ENCODE results near the gene PRM2. TPM values are rescaled to one million over a fixed set of nuclear protein-coding genes. Genes with fewer than 3 reads are reported as not detected.
A peak's percentile ranks its signal among the peaks of the same experiment; 100 is the strongest.
"Not testable (repeated sequence)": the region's sequence is repeated elsewhere in the genome, so short reads cannot be mapped to it uniquely, and the experiment has no call there.

The PRM2 gene
- polyA plus RNA-seq, 3 donors, result not detected

DNA sequence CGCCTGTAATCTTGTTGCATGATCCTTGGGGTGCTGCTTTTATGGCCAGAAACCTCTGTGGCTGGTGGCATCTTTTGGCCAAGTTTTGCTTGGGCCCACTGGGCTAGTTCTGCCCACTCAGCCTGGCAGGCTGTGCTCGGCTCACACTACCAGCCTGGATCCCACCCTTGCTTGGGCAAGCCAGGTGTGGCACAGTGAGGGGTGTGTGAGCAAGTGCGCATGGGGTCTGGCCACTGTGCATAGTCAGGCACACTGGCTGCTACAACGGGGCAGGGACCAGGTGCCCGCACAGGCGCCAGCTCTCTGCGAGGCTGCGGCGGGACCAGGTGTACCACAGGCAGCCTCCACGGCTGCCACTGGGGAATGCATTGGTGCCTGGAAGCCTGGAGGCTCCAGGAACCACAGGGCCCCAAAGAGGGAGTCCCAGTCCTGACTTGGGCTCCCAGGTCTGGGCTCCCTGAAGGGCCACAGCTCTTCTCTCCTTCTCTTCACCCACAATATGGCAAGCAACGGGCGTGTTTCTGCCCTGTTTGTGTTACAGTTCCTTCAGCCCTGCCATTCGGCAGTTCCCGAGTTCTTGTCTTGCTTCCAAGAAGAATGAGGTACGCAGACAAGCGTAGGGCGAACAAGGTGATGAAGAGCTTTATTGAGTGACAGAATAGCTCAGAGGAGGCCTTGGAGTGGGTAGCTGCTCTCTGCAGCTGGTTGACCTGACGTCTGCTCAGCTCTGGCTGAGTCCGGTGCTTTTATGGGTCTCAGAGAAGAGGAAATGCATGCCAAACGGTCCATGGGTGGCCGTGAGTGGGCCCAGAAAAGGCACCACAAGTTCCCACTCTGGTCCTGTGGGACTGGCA lies 31.6 kb upstream of the PRM2 start:
- DNase-seq (ENCODE audit: low read depth in 3 of 3, low spot score in 2 of 3), result no peak

DNA sequence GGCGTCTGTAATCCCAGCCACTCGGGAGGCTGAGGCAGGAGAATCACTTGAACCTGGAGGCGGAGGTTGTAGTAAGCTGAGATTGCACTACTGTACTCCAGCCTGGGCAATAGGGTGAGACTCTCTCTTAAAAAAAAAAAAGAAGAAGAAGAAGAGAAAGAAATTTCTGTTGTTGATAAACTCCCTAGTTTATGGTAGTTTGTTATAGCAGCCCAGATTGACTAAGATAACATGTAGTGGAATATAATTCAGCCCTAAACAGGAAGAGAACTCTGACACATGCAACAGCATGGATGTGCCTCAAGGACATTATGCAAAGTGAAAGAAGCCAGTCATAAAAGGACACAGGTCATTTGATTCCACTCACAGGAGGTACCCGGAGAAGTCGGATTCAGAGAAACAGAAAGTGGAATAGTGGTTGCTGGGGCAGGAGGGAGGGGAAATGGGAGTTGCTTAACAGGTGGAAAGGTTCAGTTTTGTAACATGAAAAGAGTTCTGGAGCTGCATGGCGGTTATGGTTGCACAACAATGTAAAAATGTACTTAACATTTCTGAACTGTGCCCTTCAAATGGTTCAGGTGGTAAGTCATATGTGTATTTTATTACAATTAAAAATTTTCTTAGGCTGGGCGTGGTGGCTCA lies 30.8 kb upstream of the PRM2 start:
- no peak for DNase-seq (ENCODE audit: low read depth in 3 of 3, low spot score in 2 of 3)

DNA sequence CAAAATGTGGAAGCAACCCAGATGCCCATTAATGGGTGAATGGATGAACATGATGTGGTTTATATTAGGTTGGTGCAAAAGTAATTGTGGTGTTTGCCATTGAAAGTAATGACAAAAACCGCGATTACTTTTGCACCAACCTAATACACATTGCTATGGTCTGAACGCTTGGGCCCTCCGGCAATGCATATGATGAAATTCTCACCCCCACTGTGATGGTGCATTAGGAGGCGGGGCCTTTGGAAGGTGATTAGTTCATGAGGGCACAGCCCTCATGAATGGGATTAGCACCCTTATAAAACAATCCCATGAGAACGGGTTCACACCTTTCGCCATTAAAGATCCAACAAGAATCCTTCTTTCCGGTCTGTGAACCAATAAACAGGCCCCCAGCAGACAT lies 30.1 kb upstream of the PRM2 start:
- no peak for DNase-seq (ENCODE audit: low read depth in 3 of 3, low spot score in 2 of 3)

DNA sequence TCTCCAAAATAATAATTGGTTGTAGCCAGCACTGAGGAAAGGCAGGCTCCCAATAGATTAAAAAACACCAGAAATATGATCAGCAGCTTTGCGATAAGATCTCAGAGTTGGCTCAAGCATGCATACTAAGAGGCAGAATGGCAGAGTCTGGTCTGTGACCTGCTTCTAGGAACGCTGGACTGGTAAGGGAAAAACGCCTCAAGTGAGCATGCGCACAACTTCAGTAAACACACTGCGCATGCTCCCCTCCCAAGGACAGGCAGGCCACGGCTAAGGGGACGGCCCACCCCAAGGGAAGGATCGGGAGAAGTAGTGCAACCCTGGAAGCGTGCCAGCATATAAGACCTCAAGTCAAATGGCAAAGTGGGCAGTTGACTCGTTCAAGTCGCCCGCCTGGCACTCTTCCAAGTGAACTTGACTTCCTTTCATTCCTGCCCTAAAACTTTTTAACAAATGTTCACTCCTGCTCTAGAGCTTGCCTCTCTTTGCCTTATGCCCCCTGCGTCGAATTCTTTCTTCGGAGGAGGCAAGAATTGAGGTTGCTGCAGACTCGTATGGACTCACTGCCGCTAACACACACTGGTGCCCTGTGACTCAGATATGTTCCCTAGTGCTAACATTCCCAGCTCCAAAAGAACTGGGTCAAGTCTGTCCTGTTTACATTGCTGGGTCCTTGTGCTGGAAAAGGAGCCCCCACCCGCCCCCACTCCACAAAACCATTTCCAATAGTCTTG lies 27.3 kb upstream of the PRM2 start:
- DNase-seq (ENCODE audit: low read depth in 3 of 3, low spot score in 2 of 3), result no peak

DNA sequence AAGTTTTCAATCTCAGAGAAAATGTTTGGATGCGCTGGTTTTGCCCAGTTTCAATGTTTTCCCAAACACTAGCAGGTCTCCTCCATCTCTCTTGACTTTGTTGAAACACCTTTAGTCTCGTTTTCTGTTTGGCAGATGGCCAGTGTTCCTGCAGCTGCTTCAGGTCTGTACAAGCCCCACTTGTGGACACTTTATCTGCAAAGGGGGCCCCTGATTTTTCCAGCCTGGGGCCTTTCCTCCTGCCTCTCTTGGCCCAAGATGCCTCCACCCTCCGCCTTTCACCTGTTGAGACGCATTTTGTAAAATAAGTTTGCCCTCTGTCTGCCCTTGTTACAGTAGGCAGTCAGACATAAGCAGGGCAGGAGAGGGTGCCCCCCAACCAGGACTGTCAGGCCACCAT lies 26.7 kb upstream of the PRM2 start:
- DNase-seq (ENCODE audit: low read depth in 3 of 3, low spot score in 2 of 3), result no peak

DNA sequence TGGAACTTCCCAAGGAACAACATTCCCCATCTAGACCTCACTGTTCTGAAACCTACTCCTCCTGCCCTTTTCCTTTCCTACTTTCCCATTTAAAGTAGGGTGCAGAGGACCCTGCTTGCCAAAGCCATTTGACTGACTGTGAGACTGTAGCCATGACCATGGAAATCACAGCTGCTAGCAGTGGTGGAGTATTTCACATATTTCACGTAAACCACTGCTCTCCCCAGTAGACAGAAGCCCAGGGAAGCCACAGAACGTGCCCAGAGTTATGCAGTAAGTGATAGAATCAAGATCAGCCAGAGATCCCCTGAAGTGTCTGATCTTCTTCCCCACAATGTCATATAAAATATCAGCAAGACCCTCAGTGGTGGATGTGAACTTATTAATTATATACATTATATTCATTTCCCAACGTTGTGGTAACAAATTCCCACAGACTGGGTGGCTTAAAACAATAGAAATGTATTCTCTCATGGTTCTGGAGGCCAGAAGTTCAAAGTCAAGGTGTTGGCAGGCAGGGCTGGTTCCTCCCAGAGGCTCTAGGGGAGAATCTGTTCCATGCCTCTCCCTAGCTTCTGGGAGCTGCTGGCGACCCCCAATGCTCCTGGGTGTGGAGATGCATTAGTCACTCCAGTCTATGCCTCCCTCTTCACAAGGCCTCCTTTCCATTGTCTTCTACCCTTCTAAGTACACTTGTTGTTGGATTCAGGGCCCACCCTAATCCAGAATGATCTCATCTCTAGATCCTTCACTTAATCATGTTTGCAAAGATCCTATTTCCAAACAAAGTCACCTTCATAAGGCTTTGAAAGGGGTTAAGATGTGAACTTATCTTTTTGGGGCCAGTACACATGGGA lies 25.6 kb upstream of the PRM2 start:
- DNase-seq (ENCODE audit: low read depth in 3 of 3, low spot score in 2 of 3), result no peak

DNA sequence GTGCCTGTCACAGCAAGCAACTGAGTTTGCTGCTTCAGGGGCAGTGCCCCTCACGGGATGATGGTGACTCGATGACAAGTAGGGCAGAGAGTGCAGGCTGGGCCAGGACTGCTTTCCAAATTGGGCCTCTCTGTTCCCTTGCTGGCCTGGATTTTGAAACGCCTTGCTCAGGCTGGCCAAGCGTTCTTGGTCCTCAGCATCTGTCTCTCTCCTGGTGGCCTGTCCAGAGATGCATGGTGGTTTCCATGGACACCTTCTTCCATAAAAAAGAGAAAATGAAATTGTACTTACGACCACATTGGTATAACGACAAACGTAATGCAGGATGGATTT lies 24.2 kb upstream of the PRM2 start:
- no peak for DNase-seq (ENCODE audit: low read depth in 3 of 3, low spot score in 2 of 3)

DNA sequence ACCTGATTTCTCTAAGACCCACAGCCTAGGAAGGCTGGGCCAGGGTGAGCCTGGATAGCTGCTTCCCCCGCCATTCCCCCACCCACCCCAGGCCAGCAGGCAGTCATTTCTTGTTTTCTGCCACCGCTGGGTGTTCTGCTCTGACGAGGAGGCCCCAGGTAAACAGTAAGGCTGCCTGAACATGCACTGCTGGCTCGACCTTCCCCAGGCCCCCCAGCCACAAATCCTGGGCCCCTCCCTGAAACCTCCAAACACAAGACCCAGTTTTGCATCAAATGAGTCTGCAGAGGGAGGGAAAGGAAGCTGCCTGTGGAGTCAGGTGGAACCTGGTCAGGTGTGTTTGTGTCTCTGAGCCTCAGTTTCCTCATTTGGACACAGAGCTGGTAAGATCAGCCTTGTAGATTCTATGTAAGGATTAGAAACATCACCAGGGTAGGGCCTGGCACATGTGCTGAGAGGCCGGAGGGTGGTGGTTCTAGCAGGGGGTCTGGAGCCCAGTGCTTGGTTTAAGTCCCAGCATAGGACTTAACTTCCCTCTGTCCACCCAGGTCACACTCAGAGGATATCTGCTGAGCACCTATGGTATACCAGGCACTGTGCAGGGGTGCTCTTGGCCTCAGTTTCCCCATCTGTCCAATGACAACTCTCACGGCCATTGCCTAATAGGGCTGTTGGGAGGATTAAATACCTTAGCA lies 23.7 kb upstream of the PRM2 start:
- no peak for DNase-seq (ENCODE audit: low read depth in 3 of 3, low spot score in 2 of 3)

DNA sequence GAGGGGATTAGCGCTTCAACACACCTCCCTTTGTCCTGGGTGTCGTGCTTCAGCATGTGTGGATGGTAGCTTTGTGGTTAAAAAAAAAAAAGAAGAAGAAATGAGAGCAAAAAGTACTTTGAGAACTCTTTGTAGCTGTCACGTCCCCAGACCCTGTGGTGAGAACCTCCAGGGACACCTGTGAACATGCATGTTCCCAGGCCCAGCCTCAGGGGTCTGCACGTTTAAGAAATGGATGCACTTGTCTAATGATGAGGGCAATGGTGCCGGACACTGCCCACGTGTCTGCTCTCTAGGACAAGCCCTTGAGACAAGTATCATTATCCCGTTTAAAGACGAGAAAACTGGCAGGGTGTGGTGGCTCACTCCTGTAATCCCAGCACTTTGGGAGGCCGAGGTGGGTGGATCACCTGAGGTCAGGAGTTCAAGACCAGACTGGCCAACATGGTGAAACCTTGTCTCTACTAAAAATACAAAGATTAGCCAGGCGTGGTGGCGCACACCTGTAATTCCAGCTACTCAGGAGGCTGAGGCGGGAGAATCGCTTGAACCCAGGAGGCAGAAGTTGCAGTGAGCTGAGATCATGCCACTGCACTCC lies 22.8 kb upstream of the PRM2 start:
- DNase-seq (ENCODE audit: low read depth in 3 of 3, low spot score in 2 of 3), result not testable (repeated sequence)

DNA sequence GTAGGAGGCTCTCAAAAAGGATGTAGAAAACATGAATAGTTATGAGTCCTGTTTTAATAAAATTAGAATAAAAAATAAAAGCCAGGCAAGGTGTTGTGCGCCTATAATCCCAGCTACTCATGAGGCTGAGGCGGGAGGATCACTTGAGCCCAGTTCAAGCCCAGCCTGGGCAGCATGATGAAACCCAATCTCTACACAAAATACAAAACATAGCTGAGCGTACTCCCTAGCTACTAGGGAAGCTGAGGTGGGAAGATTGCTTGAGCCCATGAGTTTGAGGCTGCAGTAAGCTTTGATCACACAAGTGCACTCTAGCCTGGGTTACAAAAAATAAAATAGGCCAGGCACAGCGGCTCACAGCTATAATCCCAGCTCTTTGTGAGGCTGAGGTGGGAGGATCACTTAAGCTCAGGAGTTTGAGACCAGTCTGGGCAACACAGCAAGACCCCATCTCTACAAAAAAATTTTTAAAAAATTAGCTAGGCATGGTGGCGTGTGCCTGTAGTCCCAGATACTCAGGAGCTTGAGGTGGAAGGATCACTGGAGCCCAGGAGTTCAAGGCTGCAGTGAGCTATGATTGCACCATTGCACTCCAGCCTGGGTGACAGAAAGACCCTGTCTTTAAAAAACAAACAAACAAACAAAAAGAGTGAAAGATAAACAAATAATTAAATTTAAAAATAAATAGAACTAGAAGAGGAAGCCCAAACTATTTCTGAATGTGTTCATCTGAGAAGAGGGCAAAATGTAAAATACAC lies 22.0 kb upstream of the PRM2 start:
- no peak for DNase-seq (ENCODE audit: low read depth in 3 of 3, low spot score in 2 of 3)

DNA sequence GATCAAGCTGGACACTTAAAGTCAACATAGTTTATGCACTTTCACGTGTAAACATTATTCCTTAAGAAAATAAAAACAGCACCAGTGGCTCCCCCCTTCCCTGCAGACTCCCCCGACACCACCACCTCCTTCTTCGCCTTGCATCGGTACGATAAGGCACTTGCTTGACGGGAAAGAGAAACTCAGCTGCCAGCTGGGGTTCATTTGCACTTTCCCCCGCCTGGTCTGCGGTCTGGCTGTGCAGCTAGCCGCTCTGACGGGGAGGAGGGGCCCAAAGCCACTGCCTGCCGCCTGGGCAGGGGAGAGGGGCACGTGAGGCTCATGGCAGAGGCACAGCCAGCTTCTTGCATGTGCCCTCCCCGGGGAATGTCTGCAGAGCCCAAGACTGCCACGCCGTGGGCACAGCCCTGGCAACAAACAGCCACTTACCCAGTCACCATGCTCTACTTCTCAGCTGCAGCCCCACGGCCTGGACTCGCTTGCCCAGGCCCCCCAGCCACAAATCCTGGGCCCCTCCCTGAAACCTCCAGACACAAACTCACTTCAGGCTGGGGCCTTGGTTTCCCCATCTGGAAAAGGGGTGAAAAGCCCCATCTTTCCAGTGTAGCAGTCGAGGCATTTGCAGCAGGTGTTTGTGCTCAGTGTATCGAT lies 21.3 kb upstream of the PRM2 start:
- DNase-seq (ENCODE audit: low read depth in 3 of 3, low spot score in 2 of 3), result peak in 1 of 3 donors; percentile 47

DNA sequence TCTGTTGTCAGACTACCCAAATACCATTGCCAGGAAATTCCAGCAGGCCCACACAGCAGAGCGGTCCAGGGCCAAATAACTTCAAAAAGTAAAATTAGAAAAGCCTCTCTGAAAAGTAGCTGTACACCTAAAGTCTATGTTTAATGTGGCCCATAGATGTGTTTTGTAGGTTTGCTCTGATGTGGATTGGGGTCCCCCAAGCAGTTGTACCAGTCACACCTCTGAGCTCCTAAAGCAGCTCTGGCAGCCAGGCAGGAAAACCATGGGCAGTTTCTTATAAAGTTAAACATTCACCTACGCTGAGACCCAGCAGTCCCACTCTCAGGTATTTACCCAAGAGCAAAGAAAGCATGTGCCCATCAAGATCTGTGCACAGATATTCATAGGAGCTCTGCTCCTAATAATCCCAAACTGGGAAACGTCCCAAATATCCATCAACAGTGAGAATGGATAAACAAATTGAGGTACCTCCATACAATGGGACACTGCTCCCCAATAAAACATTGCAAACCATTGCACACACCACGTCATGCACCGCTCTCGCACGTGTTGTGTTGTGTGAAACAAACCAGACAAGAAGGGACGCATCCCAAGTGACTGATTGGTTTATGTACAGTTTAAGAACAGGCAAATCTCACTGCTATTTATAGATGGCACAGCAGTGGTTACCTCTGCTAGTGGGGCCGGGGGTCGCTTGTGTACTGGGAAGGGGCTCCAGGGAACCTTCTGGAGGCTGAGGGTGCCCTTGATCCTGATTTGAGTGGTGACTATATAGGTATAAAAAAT lies 20.6 kb upstream of the PRM2 start:
- no peak for DNase-seq (ENCODE audit: low read depth in 3 of 3, low spot score in 2 of 3)

DNA sequence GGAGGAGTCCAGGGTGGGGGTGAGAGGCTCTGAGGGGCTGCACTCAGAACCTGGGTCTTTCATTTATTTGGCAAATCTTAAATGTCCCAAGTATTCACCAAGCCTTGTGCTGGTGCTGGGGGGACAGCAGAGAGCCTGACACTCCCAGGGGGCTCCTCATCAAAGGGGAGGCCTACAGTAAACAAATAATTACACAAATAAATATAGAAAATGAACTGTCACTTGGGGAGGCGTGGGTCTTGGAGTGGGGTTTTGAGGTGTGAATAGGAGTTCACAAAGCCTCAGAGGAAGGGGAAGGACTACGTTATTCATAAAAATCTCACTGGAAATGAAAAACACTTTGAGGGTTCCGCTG lies 20.0 kb upstream of the PRM2 start:
- no peak for DNase-seq (ENCODE audit: low read depth in 3 of 3, low spot score in 2 of 3)

DNA sequence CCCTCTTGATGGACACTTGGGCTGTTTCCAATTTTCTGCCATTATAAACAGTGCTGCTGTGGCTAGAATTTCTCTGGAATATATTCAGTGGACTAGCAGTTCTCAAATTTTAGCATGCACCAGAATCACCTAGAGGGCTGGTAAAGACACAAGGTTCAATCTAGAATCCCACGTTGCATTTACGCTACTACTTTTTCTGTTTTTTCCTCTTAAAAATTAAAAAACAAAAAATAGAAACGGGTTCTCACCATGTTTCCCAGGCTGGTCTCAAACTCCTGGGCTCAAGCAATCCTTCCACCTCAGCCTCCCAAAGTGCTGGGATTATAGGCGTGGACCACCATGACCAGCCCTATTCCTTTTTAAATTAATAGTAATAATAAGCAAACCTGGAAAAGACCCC lies 19.4 kb upstream of the PRM2 start:
- DNase-seq (ENCODE audit: low read depth in 3 of 3, low spot score in 2 of 3), result no peak

DNA sequence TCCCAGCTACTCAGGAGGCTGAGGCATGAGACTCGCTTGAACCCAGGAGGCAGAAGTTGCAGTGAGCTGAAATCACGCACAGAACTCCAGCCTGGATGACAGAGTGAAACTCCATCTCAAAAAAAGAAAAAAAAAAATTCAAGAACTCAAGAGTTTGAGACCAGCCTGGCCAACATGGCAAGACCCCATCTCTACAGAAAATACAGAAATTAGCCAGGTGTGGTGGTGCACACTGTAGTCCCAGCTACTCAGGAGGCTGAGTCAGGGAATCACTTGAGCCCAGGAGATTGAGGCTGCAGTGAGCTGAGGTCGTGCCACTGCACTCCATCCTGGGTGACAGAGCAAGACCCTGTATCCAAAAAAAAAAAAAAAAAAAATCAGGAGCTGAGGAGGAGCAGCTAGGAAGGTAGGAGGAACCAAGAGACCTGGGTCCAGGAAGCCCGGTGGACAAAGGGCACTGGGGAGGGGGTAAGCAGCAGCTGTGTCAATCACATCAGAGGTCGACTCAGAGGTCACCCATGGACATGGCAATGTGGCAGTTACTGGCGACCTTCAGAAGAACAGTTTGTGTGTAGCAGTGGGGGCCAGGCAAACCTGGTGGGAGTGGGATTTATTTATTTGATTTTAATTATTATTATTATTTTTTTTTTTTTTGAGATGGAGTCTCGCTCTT lies 15.9 kb upstream of the PRM2 start:
- no peak for DNase-seq (ENCODE audit: low read depth in 3 of 3, low spot score in 2 of 3)

DNA sequence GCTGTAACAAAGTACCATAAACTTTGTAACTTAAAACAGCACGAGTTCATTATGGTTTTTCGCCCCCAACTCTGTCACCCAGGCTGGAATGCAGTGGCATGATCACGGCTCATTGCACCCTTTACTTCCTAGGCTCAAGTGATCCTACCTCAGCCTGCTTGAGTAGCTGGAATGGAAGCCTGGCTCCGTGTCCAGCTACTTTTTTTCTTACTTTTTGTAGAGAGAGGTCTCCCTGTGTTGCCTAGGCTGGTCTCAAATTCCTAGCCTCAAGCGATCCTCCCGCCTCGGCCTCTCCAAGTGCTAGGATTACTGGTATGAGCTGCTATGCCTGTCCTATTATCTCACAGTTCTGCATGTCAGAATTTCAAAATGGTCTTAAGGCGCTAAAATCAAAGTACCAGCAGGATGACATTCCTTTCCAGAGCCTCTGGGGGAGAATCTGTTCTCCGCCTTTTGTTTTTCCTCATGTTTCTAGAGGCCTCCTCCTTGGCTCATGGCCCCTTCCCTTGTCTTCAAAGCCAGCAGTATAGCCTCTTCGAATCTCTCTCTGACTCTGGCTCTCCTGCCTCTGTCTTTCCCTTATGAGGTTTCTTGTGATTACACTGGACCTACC lies 14.9 kb upstream of the PRM2 start:
- peak in 2 of 3 donors; percentile 31 to 61 for DNase-seq (ENCODE audit: low read depth in 3 of 3, low spot score in 2 of 3)

All from right renal cortex interstitium (tissue), 3 donors.